Measurements from ENCODE around the gene STARD13. TPM values are rescaled to one million over a fixed set of nuclear protein-coding genes. Genes with fewer than 3 reads are reported as not detected.
"Not testable (repeated sequence)": the region's sequence is repeated elsewhere in the genome, so short reads cannot be mapped to it uniquely, and the experiment has no call there.

The STARD13 gene
- total RNA-seq, 1 donor from 2014 or later = 2.0 TPM

GRCh38 chr13:33165787-33166186 lies 119.8 kb downstream of the STARD13 start:
- Mint-ChIP-seq H3K4me3 (no peak overlapping the region), H3K4me1 (no peaks in the 10 kb centered on the region), H3K27me3 (ENCODE audit: insufficient read depth, low read depth) (no peaks in the 10 kb centered on the region), H3K36me3 (peaks cover 16% of the 10 kb centered on the region), H3K9me3 (peaks cover 13% of the 10 kb centered on the region), H3K27ac (no peak overlapping the region)
- H3K27ac ChIP-seq = no peak overlapping the region
- DNase-seq (ENCODE audit: low spot score) = no peak
- TF ChIP-seq EZH2 (IDR thresholded peaks at IDR 0.05) (no peak), CTCF (IDR thresholded peaks at IDR 0.05) (no peak), EZH2phosphoT487 (IDR thresholded peaks at IDR 0.05) (no peak)
- no peaks in the 10 kb centered on the region for H3K27me3 ChIP-seq
- H3K79me2 ChIP-seq (ENCODE audit: low read depth) = no peaks in the 10 kb centered on the region
- no peak overlapping the region for H3K4me3 ChIP-seq
- H3K9me3 ChIP-seq (ENCODE audit: low read depth) = no peaks in the 10 kb centered on the region
- H3K4me1 ChIP-seq = no peaks in the 10 kb centered on the region
- H3K36me3 ChIP-seq = no peaks in the 10 kb centered on the region
- no peaks in the 10 kb centered on the region for H3F3A ChIP-seq (ENCODE audit: low read depth)
- no peak overlapping the region for H3K9ac ChIP-seq
- H2AFZ ChIP-seq (replicated peaks) = no peak overlapping the region
- no peak overlapping the region for H3K4me2 ChIP-seq
- H4K20me1 ChIP-seq (ENCODE audit: low read depth) = no peaks in the 10 kb centered on the region

- no peaks in the 10 kb centered on the region for H3K4me1 ChIP-seq
- no peak for DNase-seq (ENCODE audit: low spot score)
Observed at GRCh38 chr13:33164331-33164730, 121.2 kb downstream of the STARD13 start.

GRCh38 chr13:33162725-33163124 lies 122.8 kb downstream of the STARD13 start:
- not testable (repeated sequence) for H3K27ac Mint-ChIP-seq; H3K4me3 ChIP-seq; H3K36me3 ChIP-seq; H3K27me3 Mint-ChIP-seq (ENCODE audit: insufficient read depth, low read depth); H2AFZ ChIP-seq (replicated peaks); H3F3A ChIP-seq (ENCODE audit: low read depth); H3K4me1 Mint-ChIP-seq; H3K4me3 Mint-ChIP-seq; H3K4me1 ChIP-seq; H3K9me3 ChIP-seq (ENCODE audit: low read depth); H3K9ac ChIP-seq; H3K27me3 ChIP-seq; H3K4me2 ChIP-seq; H4K20me1 ChIP-seq (ENCODE audit: low read depth); H3K27ac ChIP-seq; H3K79me2 ChIP-seq (ENCODE audit: low read depth); DNase-seq (ENCODE audit: low spot score)
- peaks cover 13% of the 10 kb centered on the region for H3K9me3 Mint-ChIP-seq
- peaks cover 18% of the 10 kb centered on the region for H3K36me3 Mint-ChIP-seq

More at GRCh38 chr13:33164331-33164730, 121.2 kb downstream of the STARD13 start:
- Histone ChIP-seq H3K27ac (no peak overlapping the region), H3K27me3 (no peaks in the 10 kb centered on the region), H3K9ac (no peak overlapping the region), H3F3A (ENCODE audit: low read depth) (no peaks in the 10 kb centered on the region), H4K20me1 (ENCODE audit: low read depth) (no peaks in the 10 kb centered on the region), H3K9me3 (ENCODE audit: low read depth) (no peaks in the 10 kb centered on the region), H3K36me3 (no peaks in the 10 kb centered on the region), H3K4me2 (no peak overlapping the region), H3K79me2 (ENCODE audit: low read depth) (no peaks in the 10 kb centered on the region), H3K4me3 (no peak overlapping the region), H2AFZ (replicated peaks) (no peak overlapping the region)
- Mint-ChIP-seq H3K9me3 (peaks cover 13% of the 10 kb centered on the region), H3K27me3 (ENCODE audit: insufficient read depth, low read depth) (no peaks in the 10 kb centered on the region), H3K36me3 (peaks cover 16% of the 10 kb centered on the region), H3K27ac (no peak overlapping the region), H3K4me1 (no peaks in the 10 kb centered on the region), H3K4me3 (no peak overlapping the region)
- no peak for TF ChIP-seq EZH2 (IDR thresholded peaks at IDR 0.05)
- TF ChIP-seq CTCF (IDR thresholded peaks at IDR 0.05) = no peak
- TF ChIP-seq EZH2phosphoT487 (IDR thresholded peaks at IDR 0.05) = no peak

- Histone ChIP-seq H3K4me2 (no peak overlapping the region), H3K79me2 (ENCODE audit: low read depth) (no peaks in the 10 kb centered on the region), H3K27me3 (no peaks in the 10 kb centered on the region), H4K20me1 (ENCODE audit: low read depth) (no peaks in the 10 kb centered on the region), H2AFZ (replicated peaks) (no peak overlapping the region), H3K9me3 (ENCODE audit: low read depth) (no peaks in the 10 kb centered on the region), H3K4me3 (no peak overlapping the region), H3F3A (ENCODE audit: low read depth) (no peaks in the 10 kb centered on the region), H3K9ac (no peak overlapping the region), H3K36me3 (no peaks in the 10 kb centered on the region), H3K4me1 (no peaks in the 10 kb centered on the region), H3K27ac (no peak overlapping the region)
- H3K36me3 Mint-ChIP-seq = peaks cover 13% of the 10 kb centered on the region
- no peak overlapping the region for H3K27ac Mint-ChIP-seq
- peaks cover 2% of the 10 kb centered on the region for H3K27me3 Mint-ChIP-seq (ENCODE audit: insufficient read depth, low read depth)
- H3K4me3 Mint-ChIP-seq = no peak overlapping the region
- TF ChIP-seq EZH2phosphoT487 (IDR thresholded peaks at IDR 0.05) (no peak), CTCF (IDR thresholded peaks at IDR 0.05) (no peak), EZH2 (IDR thresholded peaks at IDR 0.05) (no peak)
- H3K4me1 Mint-ChIP-seq = peaks cover 6% of the 10 kb centered on the region
- peaks cover 13% of the 10 kb centered on the region for H3K9me3 Mint-ChIP-seq
- no peak for DNase-seq (ENCODE audit: low spot score)
Observed at GRCh38 chr13:33158816-33159215, 126.7 kb downstream of the STARD13 start.
